Thoracic aorta (tissue), 2 donors: ENCODE data around the gene INTS11. TPM values are rescaled to one million over a fixed set of nuclear protein-coding genes. Genes with fewer than 3 reads are reported as not detected.

ENCODE experiments used
- ATAC-seq: fragments of 150-250 bp; one replicate; pipeline ENCODE4 v1.8.0; 2017; ENCODE audit warnings: low read depth; ENCODE audit not compliant: insufficient number of reproducible peaks, low FRiP score
- DNase-seq: peaks from one replicate; pipeline ENCODE4 v3.0.0-alpha.2; 2020; ENCODE audit warnings: low spot score
- H3K27ac ChIP-seq, 2 donors: fragments of 200-600 bp; sonication (generic); 1 replicate in 1 of 2; 2 replicates in 1 of 2; pipeline ENCODE4 v1.5.1; 2016; ENCODE audit warnings: mild to moderate bottlenecking in 2 of 2, moderate library complexity in 2 of 2
- H3K27me3 ChIP-seq: fragments of 200-600 bp; sonication (generic); replicated peaks from 2 replicates; pipeline ENCODE4 v1.6.0; 2016; ENCODE audit warnings: mild to moderate bottlenecking; ENCODE audit not compliant: insufficient read depth
- H3K36me3 ChIP-seq: fragments of 200-600 bp; sonication (generic); one replicate; pipeline ENCODE4 v1.5.1; 2016
- H3K4me1 ChIP-seq, 2 donors: fragments of 200-600 bp; sonication (generic); 1 replicate in 1 of 2; 2 replicates in 1 of 2; pipeline versions ENCODE4 v1.5.1 to v1.6.0; 2016; ENCODE audit warnings: low read depth in 2 of 2, mild to moderate bottlenecking in 1 of 2; ENCODE audit not compliant: control insufficient read depth in 1 of 2
- H3K4me3 ChIP-seq: fragments of 200-600 bp; sonication (generic); 2 replicates; pipeline ENCODE4 v1.5.1; 2016; ENCODE audit warnings: mild to moderate bottlenecking
- H3K9me3 ChIP-seq: fragments of 200-600 bp; sonication (generic); 2 replicates; pipeline ENCODE4 v1.5.1; 2016
- CTCF ChIP-seq: fragments of 200-600 bp; sonication (generic); IDR thresholded peaks from one replicate; pipeline ENCODE4 v1.5.1; 2019; ENCODE audit warnings: antibody characterized with exemption
- total RNA-seq, 2 donors: library from RNA; depleted of rRNA; stranded (reverse); fragments of >200 nt; gene quantifications; one replicate each; pipeline versions ENCODE4 v1.1.0 to v1.2.3, GENCODE V29; 2016

The INTS11 gene
- total RNA-seq, 2 donors from 2014 or later: 192 to 195 TPM

- ATAC-seq: no peak
- H3K36me3 ChIP-seq: no peaks in the 10 kb centered on the region
- DNase-seq: no peak
- H3K9me3 ChIP-seq: no peaks in the 10 kb centered on the region
- no peak overlapping the region for H3K27ac ChIP-seq
- no peak overlapping the region for H3K4me3 ChIP-seq
- H3K4me1 ChIP-seq: peaks cover 4 to 15% of the 10 kb centered on the region in 2 donors
- no peak for TF ChIP-seq CTCF
- H3K27me3 ChIP-seq: no peaks in the 10 kb centered on the region
Observed at GRCh38 chr1:1365875-1366698, 41.6 kb upstream of the INTS11 start.

GRCh38 chr1:1364266-1364665 lies 39.8 kb upstream of the INTS11 start:
- H3K27ac ChIP-seq: no peak overlapping the region
- ATAC-seq (no peak), DNase-seq (no peak)
- TF ChIP-seq CTCF: no peak
- no peak overlapping the region for H3K4me3 ChIP-seq
- peaks cover 18 to 32% of the 10 kb centered on the region in 2 donors for H3K4me1 ChIP-seq
- no peaks in the 10 kb centered on the region for H3K36me3 ChIP-seq
- H3K9me3 ChIP-seq: no peaks in the 10 kb centered on the region
- H3K27me3 ChIP-seq: no peaks in the 10 kb centered on the region

- DNase-seq (no peak), ATAC-seq (no peak)
- peaks cover 27 to 43% of the 10 kb centered on the region in 2 donors for H3K4me1 ChIP-seq
- no peaks in the 10 kb centered on the region for H3K36me3 ChIP-seq
- H3K4me3 ChIP-seq: no peak overlapping the region
- TF ChIP-seq CTCF: no peak
- no peaks in the 10 kb centered on the region for H3K9me3 ChIP-seq
- H3K27ac ChIP-seq: peak overlapping the region; percentile 97 to 99
- H3K27me3 ChIP-seq: no peaks in the 10 kb centered on the region
Observed at GRCh38 chr1:1361982-1362423, 37.5 kb upstream of the INTS11 start.

GRCh38 chr1:1361233-1361981 lies 36.9 kb upstream of the INTS11 start:
- ATAC-seq (no peak), DNase-seq (no peak)
- Histone ChIP-seq H3K27me3 (no peaks in the 10 kb centered on the region), H3K4me3 (no peak overlapping the region), H3K4me1 (peaks cover 27 to 47% of the 10 kb centered on the region in 2 donors), H3K27ac (peak overlapping the region; percentile 97 to 99), H3K36me3 (no peaks in the 10 kb centered on the region), H3K9me3 (no peaks in the 10 kb centered on the region)
- TF ChIP-seq CTCF: no peak

GRCh38 chr1:1360506-1361169 lies 36.2 kb upstream of the INTS11 start:
- peak; percentile 64 for ATAC-seq
- H3K4me1 ChIP-seq: peaks cover 32 to 47% of the 10 kb centered on the region in 2 donors

More at GRCh38 chr1:1360506-1361169, 36.2 kb upstream of the INTS11 start:
- H3K9me3 ChIP-seq: no peaks in the 10 kb centered on the region
- H3K36me3 ChIP-seq: no peaks in the 10 kb centered on the region
- H3K4me3 ChIP-seq: no peak overlapping the region
- TF ChIP-seq CTCF: no peak
- DNase-seq: peak; percentile 64
- peak overlapping the region; percentile 97 to 99 for H3K27ac ChIP-seq
- H3K27me3 ChIP-seq: no peaks in the 10 kb centered on the region
